ENCODE results near the gene PCED1B.

DNA sequence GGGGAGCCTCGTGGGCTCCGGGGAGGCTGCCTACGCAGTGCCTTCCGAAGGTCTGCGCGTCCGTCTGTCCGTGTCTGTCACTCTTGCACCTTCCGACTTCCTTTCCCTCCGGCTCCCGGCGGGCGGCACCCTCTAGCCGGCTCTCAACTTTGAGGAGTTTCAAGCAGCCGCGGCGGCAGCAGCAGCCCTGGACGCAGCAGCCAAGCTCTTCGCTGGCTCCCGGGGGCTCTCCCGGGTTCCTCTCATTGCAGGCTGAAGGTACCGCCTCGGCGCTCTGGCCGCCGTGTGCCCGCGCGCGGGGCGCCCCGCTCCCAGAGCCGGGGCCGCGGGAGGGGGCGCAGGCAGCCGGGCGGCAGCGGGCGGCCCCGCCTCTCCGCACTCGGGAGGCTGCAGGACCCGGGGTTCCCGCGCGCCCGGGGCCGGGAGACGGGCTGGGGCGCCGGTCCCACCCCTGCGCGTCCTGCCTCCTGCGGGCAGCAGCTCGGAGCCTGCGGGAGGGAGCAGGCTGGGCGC, at the start of gene PCED1B, which contains the start of gene AMIGO2:
- TF ChIP-seq, protein P1, sequence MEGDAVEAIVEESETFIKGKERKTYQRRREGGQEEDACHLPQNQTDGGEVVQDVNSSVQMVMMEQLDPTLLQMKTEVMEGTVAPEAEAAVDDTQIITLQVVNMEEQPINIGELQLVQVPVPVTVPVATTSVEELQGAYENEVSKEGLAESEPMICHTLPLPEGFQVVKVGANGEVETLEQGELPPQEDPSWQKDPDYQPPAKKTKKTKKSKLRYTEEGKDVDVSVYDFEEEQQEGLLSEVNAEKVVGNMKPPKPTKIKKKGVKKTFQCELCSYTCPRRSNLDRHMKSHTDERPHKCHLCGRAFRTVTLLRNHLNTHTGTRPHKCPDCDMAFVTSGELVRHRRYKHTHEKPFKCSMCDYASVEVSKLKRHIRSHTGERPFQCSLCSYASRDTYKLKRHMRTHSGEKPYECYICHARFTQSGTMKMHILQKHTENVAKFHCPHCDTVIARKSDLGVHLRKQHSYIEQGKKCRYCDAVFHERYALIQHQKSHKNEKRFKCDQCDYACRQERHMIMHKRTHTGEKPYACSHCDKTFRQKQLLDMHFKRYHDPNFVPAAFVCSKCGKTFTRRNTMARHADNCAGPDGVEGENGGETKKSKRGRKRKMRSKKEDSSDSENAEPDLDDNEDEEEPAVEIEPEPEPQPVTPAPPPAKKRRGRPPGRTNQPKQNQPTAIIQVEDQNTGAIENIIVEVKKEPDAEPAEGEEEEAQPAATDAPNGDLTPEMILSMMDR (conservative IDR thresholded peaks at IDR 0.05 in 1 of 2, IDR thresholded peaks at IDR 0.05 in 1 of 2; ENCODE audit: low read depth in 1 of 2, low read length in 2 of 2): peak; percentile 50 to 55
- TF ChIP-seq EZH2 (IDR thresholded peaks at IDR 0.05; ENCODE audit: low read length, missing control alignments): no peak

Data from fibroblast of lung (primary cell).